GM12873 (cell line): Measurements from ENCODE around the gene BCAS3.

Experiments
- TF ChIP-seq, protein P1 (sequence below): IDR thresholded peaks from 2 replicates; pipeline ENCODE4 v1.5.1; 2012; ENCODE audit warnings: low read depth, mild to moderate bottlenecking, moderate library complexity, low read length, control low read depth; ENCODE audit not compliant: insufficient read depth; ENCODE audit errors: missing control alignments

BCAS3 gene

DNA sequence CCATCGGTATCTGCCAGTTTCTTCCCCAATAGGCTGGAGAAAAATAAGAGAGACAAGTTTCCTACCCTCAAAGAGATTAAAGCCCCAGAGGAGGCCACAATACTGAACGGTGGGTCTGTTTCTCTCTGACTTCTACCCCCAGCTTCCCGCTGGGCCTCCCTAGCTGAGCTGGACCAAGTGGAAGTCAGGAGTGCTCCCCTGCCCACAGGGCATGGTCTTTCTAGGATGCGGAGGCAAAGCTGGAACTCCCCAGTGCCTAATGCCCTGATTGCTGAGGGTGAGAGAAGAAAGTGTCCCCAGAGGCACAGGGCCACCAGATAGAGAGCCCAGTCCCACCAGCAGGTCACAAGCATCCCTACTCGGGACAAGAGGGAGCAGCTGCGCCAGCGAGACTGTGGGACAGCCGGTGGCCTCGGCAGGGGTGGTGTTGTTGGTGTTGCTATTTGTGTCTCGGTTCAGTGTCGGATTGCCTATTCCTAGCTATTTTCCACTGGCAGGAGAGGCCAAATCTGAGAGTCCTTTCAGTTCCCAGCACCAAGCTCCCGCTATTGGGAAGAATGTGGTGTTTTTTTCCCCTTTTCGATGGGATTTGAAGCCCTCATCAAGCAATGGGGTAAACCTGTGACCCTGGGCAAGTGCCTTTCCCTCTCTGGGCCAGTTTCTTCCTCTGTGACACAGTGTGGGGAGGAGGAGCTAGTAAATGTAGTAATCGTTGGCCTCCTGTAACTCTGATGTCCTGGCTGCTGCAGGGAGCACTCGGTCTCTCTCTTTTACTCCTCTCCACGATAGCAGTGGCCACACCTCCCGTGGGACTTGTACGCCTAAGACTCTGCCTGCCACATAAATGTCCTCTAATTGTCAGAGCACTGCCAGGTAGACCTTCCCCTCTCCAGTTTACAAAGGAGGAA, 699.5 kb downstream of the BCAS3 start:
- TF ChIP-seq, protein P1, sequence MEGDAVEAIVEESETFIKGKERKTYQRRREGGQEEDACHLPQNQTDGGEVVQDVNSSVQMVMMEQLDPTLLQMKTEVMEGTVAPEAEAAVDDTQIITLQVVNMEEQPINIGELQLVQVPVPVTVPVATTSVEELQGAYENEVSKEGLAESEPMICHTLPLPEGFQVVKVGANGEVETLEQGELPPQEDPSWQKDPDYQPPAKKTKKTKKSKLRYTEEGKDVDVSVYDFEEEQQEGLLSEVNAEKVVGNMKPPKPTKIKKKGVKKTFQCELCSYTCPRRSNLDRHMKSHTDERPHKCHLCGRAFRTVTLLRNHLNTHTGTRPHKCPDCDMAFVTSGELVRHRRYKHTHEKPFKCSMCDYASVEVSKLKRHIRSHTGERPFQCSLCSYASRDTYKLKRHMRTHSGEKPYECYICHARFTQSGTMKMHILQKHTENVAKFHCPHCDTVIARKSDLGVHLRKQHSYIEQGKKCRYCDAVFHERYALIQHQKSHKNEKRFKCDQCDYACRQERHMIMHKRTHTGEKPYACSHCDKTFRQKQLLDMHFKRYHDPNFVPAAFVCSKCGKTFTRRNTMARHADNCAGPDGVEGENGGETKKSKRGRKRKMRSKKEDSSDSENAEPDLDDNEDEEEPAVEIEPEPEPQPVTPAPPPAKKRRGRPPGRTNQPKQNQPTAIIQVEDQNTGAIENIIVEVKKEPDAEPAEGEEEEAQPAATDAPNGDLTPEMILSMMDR, result no peak

DNA sequence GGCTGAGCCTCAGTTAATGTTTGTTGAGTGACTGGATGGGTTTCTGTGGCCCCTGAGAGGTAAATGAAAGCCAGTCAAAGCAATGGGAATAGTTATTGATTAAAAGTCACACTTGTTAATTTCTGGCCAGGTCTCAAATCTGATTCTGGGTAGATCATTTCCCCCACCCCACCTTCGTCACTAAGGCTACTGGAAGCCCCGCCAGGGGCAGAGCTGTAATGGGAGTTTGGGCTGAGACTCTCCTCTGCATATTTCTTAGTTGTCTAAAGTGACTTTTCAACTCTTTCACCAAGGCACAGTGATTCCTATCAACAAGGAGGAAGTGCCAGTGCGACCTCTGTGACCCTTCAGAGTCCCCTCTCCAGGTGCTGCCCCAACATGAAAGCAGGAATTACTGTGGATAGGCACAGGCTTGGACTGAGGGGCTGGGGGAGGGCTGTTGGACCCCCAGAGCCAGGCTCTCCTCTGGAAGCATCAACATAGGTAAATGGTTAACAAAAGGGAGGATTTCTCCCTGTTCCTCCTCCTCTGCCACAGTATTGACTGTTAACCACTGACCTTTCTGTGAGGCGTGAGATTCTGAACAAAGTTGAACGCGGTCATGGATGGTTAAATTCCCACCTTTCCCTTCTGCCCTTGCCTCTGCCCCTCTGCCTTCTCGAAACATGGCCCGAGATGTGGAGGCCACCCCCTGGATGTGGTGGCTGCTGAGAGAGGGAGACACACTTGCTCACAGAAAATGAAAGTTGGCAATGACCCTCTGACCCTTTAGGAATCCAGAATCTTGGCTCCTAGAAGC, 701.2 kb downstream of the BCAS3 start:
- TF ChIP-seq, protein P1, result no peak

- TF ChIP-seq, protein P1, result no peak
Measured at GRCh38 chr17:61379457-61380216, 702.0 kb downstream of the BCAS3 start.

DNA sequence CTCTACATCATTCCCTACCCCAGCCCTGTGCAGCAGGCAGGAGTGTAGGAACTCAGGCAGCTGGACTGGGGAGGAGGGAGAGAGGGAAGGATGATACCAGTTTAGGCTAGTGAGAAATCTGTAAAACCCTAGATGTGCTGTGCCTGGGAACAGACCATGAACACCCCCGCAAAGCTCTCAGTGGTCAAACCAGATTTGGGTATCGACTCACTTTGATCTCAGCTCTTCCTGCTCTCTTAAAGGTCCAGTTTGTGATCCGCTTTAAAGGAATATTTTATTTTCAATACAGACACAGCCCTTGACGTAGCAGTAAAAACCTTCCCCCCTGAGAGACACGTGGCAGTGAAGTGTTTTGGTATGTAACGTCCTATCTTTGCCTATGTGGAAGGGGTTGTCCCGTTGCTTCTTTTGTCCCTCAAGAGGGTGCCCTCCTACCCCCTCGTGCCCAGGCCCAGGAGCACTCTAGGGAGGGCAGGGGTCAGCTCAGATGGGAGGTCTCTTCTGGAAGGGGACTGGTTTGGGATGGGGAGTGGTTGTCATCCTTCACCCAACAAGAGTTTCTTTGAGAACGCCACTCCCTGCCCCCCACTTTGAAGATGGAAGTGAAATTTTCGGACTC, 702.7 kb downstream of the BCAS3 start:
- TF ChIP-seq, protein P1, result no peak

DNA sequence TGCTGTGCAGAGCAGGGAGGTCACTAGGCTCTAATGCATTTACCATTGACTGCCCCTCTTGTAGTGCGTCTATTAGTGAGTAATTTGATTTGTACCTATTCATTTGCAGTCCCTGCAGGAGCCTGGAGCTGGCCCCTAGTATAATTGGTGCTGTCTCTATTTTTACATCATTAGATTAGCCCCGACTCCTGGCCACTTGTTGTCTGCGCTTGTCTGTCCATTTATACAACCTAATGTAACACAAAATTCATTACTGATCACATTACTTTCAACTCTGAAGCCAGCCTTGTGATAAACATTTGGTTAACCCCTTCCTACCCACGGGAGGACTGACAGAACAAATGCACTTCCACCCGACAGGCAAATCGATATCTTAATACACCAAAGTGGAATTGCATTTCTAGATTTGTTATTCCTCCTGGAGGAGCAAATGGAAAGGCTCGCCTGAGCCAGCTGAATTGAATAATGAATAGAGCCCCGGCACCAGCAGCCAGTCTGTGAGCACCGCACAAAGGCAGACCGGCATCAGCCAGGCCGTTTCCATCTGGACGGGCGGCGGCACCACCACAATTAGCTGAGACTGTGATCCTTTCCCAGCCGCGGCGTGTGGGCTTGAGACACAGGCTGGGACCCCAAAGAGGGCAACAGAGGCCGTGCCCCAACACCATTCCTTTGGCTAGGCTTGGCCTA, 703.3 kb downstream of the BCAS3 start:
- TF ChIP-seq, protein P1, result no peak

- TF ChIP-seq, protein P1, result no peak
Measured at GRCh38 chr17:61381537-61381936, 703.9 kb downstream of the BCAS3 start.
